Fibroblast of villous mesenchyme (primary cell): ENCODE measurements around the gene TNRC18. TPM values are rescaled to one million over a fixed set of nuclear protein-coding genes. Genes with fewer than 3 reads are reported as not detected.

Experiments used
- DNase-seq: peaks from one replicate; pipeline ENCODE4 v3.0.0-alpha.2; 2010; ENCODE audit warnings: low read depth
- H3K4me3 ChIP-seq: 2 replicates; pipeline ENCODE4 v1.5.1; 2011; ENCODE audit warnings: low read depth, mild to moderate bottlenecking, low read length
- CTCF ChIP-seq: IDR thresholded peaks from 2 replicates; pipeline ENCODE4 v1.5.1; 2012; ENCODE audit warnings: low read depth, mild to moderate bottlenecking, low read length; ENCODE audit not compliant: insufficient read depth
- total RNA-seq: library from RNA; depleted of rRNA; stranded (reverse); fragments of >200 nt; gene quantifications from 2 replicates; pipeline ENCODE4 v1.2.3, GENCODE V29; 2012

The TNRC18 gene
- total RNA-seq, 1 donor = 54.4 TPM

GRCh38 chr7:5345171-5345570 lies 78.5 kb downstream of the TNRC18 start:
- no peak for TF ChIP-seq CTCF
- H3K4me3 ChIP-seq = no peak overlapping the region
- DNase-seq = no peak

- TF ChIP-seq CTCF = no peak
Measured at GRCh38 chr7:5344342-5344741, 79.3 kb downstream of the TNRC18 start.

GRCh38 chr7:5343884-5344283 lies 79.8 kb downstream of the TNRC18 start:
- H3K4me3 ChIP-seq = no peak overlapping the region
- no peak for DNase-seq
- no peak for TF ChIP-seq CTCF

More at GRCh38 chr7:5344342-5344741, 79.3 kb downstream of the TNRC18 start:
- DNase-seq = no peak
- no peak overlapping the region for H3K4me3 ChIP-seq

GRCh38 chr7:5342631-5343030 lies 81.0 kb downstream of the TNRC18 start:
- no peak for DNase-seq
- no peak for TF ChIP-seq CTCF
- H3K4me3 ChIP-seq = no peak overlapping the region

- H3K4me3 ChIP-seq = no peak overlapping the region
- no peak for TF ChIP-seq CTCF
- no peak for DNase-seq
Measured at GRCh38 chr7:5339955-5340354, 83.7 kb downstream of the TNRC18 start.

GRCh38 chr7:5337047-5337446 lies 86.6 kb downstream of the TNRC18 start:
- no peak overlapping the region for H3K4me3 ChIP-seq
- no peak for TF ChIP-seq CTCF
- peak; percentile 7 for DNase-seq

GRCh38 chr7:5334671-5335070 lies 89.0 kb downstream of the TNRC18 start:
- DNase-seq = no peak
- TF ChIP-seq CTCF = no peak
- no peak overlapping the region for H3K4me3 ChIP-seq
